Omental fat pad (tissue), 4 donors: Measurements from ENCODE around the gene FNDC3A. TPM values are rescaled to one million over a fixed set of nuclear protein-coding genes. Genes with fewer than 3 reads are reported as not detected.

Source experiments
- ATAC-seq: fragments of 150-250 bp; one replicate; pipeline ENCODE4 v1.9.1; 2016; ENCODE audit warnings: mild to moderate bottlenecking, moderate library complexity; ENCODE audit not compliant: low FRiP score
- DNase-seq: peaks from one replicate; pipeline ENCODE4 v3.0.0-alpha.2; 2019; ENCODE audit warnings: low spot score
- total RNA-seq, 4 donors: library from RNA; depleted of rRNA; stranded (reverse); fragments of >200 nt; gene quantifications; one replicate each; pipeline ENCODE4 v1.1.0, GENCODE V29; 2016
- TF ChIP-seq, protein P1 (sequence below), 3 donors: fragments of 450-650 bp; IDR thresholded peaks; one replicate each; pipeline ENCODE4 v1.5.1; 2016 to 2017; ENCODE audit warnings: antibody characterized with exemption in 3 of 3, mild to moderate bottlenecking in 3 of 3, moderate library complexity in 2 of 3

Gene FNDC3A
- total RNA-seq, 4 donors from 2014 or later = 53.7 to 59.8 (median 56.4) TPM

DNA sequence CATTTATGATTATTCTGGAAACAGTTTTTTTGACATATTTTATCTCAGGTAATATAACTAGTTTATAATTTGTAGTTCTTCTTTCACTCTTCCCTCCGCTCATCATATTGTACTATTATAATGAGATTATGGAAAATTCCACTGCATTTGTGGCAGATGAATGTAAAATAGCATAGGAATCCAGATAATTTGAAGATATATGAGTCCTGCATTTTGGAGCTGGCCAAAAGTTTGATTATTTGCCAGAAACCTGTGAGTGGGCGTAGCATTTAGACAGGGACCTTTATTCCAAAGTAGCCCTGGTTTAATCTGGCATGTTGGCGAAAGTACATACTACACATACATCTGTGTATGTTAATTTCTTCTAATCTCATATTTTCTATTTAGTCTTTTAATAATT, 65.2 kb downstream of the FNDC3A start:
- no peak for DNase-seq
- TF ChIP-seq, protein P1, sequence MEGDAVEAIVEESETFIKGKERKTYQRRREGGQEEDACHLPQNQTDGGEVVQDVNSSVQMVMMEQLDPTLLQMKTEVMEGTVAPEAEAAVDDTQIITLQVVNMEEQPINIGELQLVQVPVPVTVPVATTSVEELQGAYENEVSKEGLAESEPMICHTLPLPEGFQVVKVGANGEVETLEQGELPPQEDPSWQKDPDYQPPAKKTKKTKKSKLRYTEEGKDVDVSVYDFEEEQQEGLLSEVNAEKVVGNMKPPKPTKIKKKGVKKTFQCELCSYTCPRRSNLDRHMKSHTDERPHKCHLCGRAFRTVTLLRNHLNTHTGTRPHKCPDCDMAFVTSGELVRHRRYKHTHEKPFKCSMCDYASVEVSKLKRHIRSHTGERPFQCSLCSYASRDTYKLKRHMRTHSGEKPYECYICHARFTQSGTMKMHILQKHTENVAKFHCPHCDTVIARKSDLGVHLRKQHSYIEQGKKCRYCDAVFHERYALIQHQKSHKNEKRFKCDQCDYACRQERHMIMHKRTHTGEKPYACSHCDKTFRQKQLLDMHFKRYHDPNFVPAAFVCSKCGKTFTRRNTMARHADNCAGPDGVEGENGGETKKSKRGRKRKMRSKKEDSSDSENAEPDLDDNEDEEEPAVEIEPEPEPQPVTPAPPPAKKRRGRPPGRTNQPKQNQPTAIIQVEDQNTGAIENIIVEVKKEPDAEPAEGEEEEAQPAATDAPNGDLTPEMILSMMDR (IDR thresholded peaks at IDR 0.05) = no peak
- ATAC-seq = no peak

DNA sequence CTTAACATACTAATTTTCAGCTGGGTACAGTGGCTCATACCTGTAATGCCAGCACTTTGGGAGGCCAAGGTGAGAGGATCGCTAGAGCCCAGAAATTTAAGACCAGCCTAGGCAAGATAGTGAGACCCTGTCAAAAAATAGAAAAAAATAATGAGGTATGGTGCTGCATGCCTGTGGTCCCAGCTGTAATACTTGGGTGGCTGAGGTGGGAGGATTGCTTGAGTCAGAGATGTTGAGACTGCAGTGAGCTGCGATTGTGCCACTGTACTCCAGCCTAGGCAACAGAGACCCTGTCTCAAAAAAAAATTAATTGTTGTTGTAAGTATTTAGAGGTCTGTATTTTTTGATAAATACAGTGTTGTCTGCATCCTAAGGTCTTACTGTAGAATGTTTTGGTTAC, 66.8 kb downstream of the FNDC3A start:
- no peak for ATAC-seq
- TF ChIP-seq, protein P1 (IDR thresholded peaks at IDR 0.05) = no peak
- no peak for DNase-seq

- TF ChIP-seq, protein P1 (IDR thresholded peaks at IDR 0.05) = no peak
- no peak for DNase-seq
Measured at GRCh38 chr13:49044008-49044407, 68.3 kb downstream of the FNDC3A start.

DNA sequence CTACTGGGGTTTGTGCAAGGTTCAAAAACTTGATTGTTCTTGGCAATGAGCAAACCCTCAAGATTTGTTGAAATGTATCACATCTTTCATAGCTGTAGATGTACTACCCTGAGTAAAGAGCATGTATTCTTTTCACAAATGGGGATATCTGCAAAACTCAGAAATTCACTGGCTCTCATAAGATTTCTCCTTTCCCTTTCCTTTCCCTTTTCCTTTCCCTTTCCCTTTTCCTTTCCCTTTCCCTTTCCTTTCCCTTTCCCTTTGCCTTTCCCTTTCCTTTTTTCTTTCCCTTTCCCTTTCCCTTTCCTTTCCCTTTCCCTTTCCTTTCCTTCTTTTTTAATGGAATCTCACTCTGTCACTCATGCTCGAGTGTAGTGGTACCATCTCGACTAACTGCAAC, 69.1 kb downstream of the FNDC3A start:
- no peak for DNase-seq
- TF ChIP-seq, protein P1 (IDR thresholded peaks at IDR 0.05) = no peak
- no peak for ATAC-seq

More at GRCh38 chr13:49044008-49044407, 68.3 kb downstream of the FNDC3A start:
- no peak for ATAC-seq

GRCh38 chr13:49046002-49046401, 70.3 kb downstream of the FNDC3A start:
- no peak for ATAC-seq
- TF ChIP-seq, protein P1 (IDR thresholded peaks at IDR 0.05) = no peak
- DNase-seq = no peak

DNA sequence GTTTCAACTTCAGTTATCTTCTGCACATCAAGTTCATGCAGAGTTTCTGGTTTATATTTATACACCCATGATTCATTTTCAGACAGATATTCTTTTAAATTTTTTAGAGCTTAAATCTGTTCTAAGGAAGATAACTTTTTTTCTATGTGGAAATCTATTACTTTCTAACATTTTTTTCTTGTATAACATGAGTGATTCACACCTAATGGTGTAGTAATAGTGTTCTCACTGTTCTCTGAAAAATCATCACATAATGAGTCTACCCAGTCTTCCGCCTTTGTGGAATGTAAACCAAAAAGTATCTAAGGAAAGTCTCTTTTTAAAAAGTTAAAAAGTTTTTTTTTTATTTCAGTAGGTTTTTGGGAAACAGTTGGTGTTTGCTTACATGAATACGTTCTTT, 70.8 kb downstream of the FNDC3A start:
- ATAC-seq = no peak
- TF ChIP-seq, protein P1 (IDR thresholded peaks at IDR 0.05) = no peak

GRCh38 chr13:49052813-49053212, 77.1 kb downstream of the FNDC3A start:
- TF ChIP-seq, protein P1 (IDR thresholded peaks at IDR 0.05) = no peak
- DNase-seq = no peak
- ATAC-seq = no peak

More for the DNA sequence above, 70.8 kb downstream of the FNDC3A start:
- DNase-seq = no peak
